GM12878 (cell line): Measurements from ENCODE around the gene DDX27. TPM values are rescaled to one million over a fixed set of nuclear protein-coding genes. Genes with fewer than 3 reads are reported as not detected.
A peak's percentile ranks its signal among the peaks of the same experiment; 100 is the strongest.

Source experiments
- ATAC-seq: fragments of 200-7000 bp; cut with Tn5 transposase; 3 replicates; pipeline ENCODE4 v1.9.1; 2020; ENCODE audit warnings: mild to moderate bottlenecking, moderate library complexity
- BruUV-seq: library from RNA; stranded (reverse); fragments of 400-500 nt; replicated peaks from 2 replicates; lab custom pipeline; 2021; lab: Mats Ljungman, UMichigan
- CTCF ChIA-PET: fragments of 300-600 bp; sonication (Branson Sonifier 250); formaldehyde crosslinking; extraction: SDS; loops from one replicate; lab custom pipeline; 2021; ENCODE audit warnings: inconsistent platforms; lab: Yijun Ruan, JAX
- POLR2A ChIA-PET: fragments of 350-600 bp; formaldehyde crosslinking; extraction: SDS; loops from one replicate; lab custom pipeline; 2021; ENCODE audit warnings: inconsistent platforms; lab: Charles Lee
- RAD21 ChIA-PET: fragments of 300-600 bp; sonication (Branson Sonifier 250); formaldehyde crosslinking; loops from one replicate; lab custom pipeline; 2023; ENCODE audit warnings: antibody characterized with exemption; ENCODE audit not compliant: unreplicated experiment; lab: Charles Lee
- SMC1A ChIA-PET: fragments of 300-600 bp; sonication (Branson Sonifier 250); formaldehyde crosslinking; loops from one replicate; lab custom pipeline; 2023; ENCODE audit not compliant: unreplicated experiment, uncharacterized antibody; lab: Charles Lee
- DNase-seq: peaks from one replicate; pipeline ENCODE4 v3.0.0-alpha.2; 2011; ENCODE audit warnings: low read depth, low spot score
- FAIRE-seq: peaks from 3 replicates; lab custom pipeline; 2011; peaks lifted over from hg19 to GRCh38; lab: Jason Lieb, UNC
- H2AFZ ChIP-seq: 2 replicates; pipeline ENCODE4 v1.6.0; 2011; ENCODE audit warnings: low read depth, low read length, control low read depth; ENCODE audit not compliant: control insufficient read depth
- H3K27ac ChIP-seq: 2 replicates; pipeline ENCODE4 v1.5.1; 2011; ENCODE audit warnings: control low read depth; ENCODE audit not compliant: control insufficient read depth, insufficient read depth
- H3K27me3 ChIP-seq, 2 experiments: replicated peaks in 1 of 2; 2 replicates each; pipeline versions ENCODE4 v1.6.0 to v1.6.1; 2011; ENCODE audit warnings: low read length in 1 of 2; ENCODE audit not compliant: control insufficient read depth in 2 of 2, insufficient read depth in 2 of 2
- H3K36me3 ChIP-seq, 2 experiments: 2 replicates each; pipeline ENCODE4 v1.5.1; 2011; ENCODE audit warnings: low read length in 1 of 2; ENCODE audit not compliant: control insufficient read depth in 2 of 2, insufficient read depth in 2 of 2
- H3K4me1 ChIP-seq: 2 replicates; pipeline ENCODE4 v1.6.1; 2011; ENCODE audit warnings: mild to moderate bottlenecking, low read length, moderate library complexity, mixed read lengths; ENCODE audit not compliant: control insufficient read depth, insufficient read depth
- H3K4me2 ChIP-seq: 2 replicates; pipeline ENCODE4 v1.6.0; 2011; ENCODE audit warnings: control low read depth; ENCODE audit not compliant: control insufficient read depth, insufficient read depth
- H3K4me3 ChIP-seq: fragments of 200-600 bp; sonication (generic); 2 replicates; pipeline ENCODE4 v1.5.1; 2016
- H3K79me2 ChIP-seq: 2 replicates; pipeline ENCODE4 v1.6.0; 2011; ENCODE audit warnings: low read length; ENCODE audit not compliant: control insufficient read depth, insufficient read depth
- H3K9ac ChIP-seq: 2 replicates; pipeline ENCODE4 v1.8.0; 2011; ENCODE audit warnings: low read length, control low read depth, mixed read lengths; ENCODE audit not compliant: control insufficient read depth, insufficient read depth
- H3K9me3 ChIP-seq: replicated peaks from 3 replicates; pipeline ENCODE4 v1.5.1; 2011; ENCODE audit warnings: mild to moderate bottlenecking, low read length; ENCODE audit not compliant: control insufficient read depth, insufficient read depth
- H4K20me1 ChIP-seq: 2 replicates; pipeline ENCODE4 v1.6.0; 2011; ENCODE audit not compliant: control insufficient read depth, insufficient read depth
- CBFB ChIP-seq: IDR thresholded peaks from 2 replicates; pipeline ENCODE4 v1.6.1; 2016; ENCODE audit warnings: antibody characterized with exemption, low read depth
- FOXK2 ChIP-seq: fragments of 450-650 bp; IDR thresholded peaks from 2 replicates; pipeline ENCODE4 v1.6.1; 2017; ENCODE audit warnings: mild to moderate bottlenecking, moderate library complexity
- LARP7 ChIP-seq: fragments of 450-650 bp; IDR thresholded peaks from 2 replicates; pipeline ENCODE4 v1.6.1; 2017; ENCODE audit warnings: mild to moderate bottlenecking
- MXI1 ChIP-seq: fragments of 150-350 bp; IDR thresholded peaks from 2 replicates; pipeline ENCODE4 v1.6.1; 2011; ENCODE audit warnings: low read depth, mild to moderate bottlenecking, inconsistent platforms, low read length, improper control_type of control experiment
- NBN ChIP-seq: fragments of 450-650 bp; IDR thresholded peaks from 2 replicates; pipeline ENCODE4 v1.6.1; 2016
- RELB ChIP-seq: fragments of 450-650 bp; IDR thresholded peaks from 2 replicates; pipeline ENCODE4 v1.6.1; 2017; ENCODE audit warnings: low read depth, mild to moderate bottlenecking, moderate library complexity
- SMAD1 ChIP-seq: fragments of 450-650 bp; IDR thresholded peaks from 2 replicates; pipeline ENCODE4 v1.6.1; 2018; ENCODE audit warnings: mild to moderate bottlenecking, low read depth; ENCODE audit not compliant: partially characterized antibody
- SRF ChIP-seq, 2 experiments: IDR thresholded peaks; 2 replicates each; pipeline ENCODE4 v1.6.1; 2011; ENCODE audit warnings: low read depth in 2 of 2, low read length in 2 of 2, mild to moderate bottlenecking in 1 of 2, moderate library complexity in 1 of 2
- WRNIP1 ChIP-seq: IDR thresholded peaks from 2 replicates; pipeline ENCODE4 v1.6.1; 2011; ENCODE audit warnings: low read depth, low read length, improper control_type of control experiment, borderline replicate concordance
- ZBTB4 ChIP-seq: fragments of 450-650 bp; formaldehyde crosslinking; IDR thresholded peaks from 2 replicates; pipeline ENCODE4 v1.4.0; 2022; ENCODE audit warnings: mild to moderate bottlenecking, moderate library complexity
- ZBTB40 ChIP-seq: fragments of 450-650 bp; IDR thresholded peaks from 2 replicates; pipeline ENCODE4 v1.6.1; 2016; ENCODE audit warnings: mild to moderate bottlenecking, moderate library complexity, borderline replicate concordance
- ZNF384 ChIP-seq: IDR thresholded peaks from 2 replicates; pipeline ENCODE4 v1.6.1; 2012; ENCODE audit warnings: low read depth, mild to moderate bottlenecking, low read length, improper control_type of control experiment, borderline replicate concordance
- WGBS: methylation state at CpG from one replicate; pipeline ENCODE4 v1.1.6; 2016; ENCODE audit warnings: low lambda C conversion rate; ENCODE audit not compliant: insufficient replicate concordance, insufficient coverage; ENCODE audit errors: missing lambda C conversion rate; 5-methylcytosine and 5-hydroxymethylcytosine counted together
- in situ Hi-C: fragments of 300-500 bp; cut with MboI; formaldehyde crosslinking; loops from 9 replicates; pipeline ENCODE4 v1.14.3; 2018; ENCODE audit warnings: mixed read lengths
- intact Hi-C: fragments of 100-400 bp; cut with micrococcal nuclease; formaldehyde crosslinking; loops from one replicate; pipeline ENCODE4 v1.14.2; 2022; ENCODE audit not compliant: unreplicated experiment
- polyA plus RNA-seq, 11 experiments: library from polyadenylated mRNA; depleted of rRNA in 4 of 11; unstranded in 6 of 11; stranded (reverse) in 5 of 11; fragments of >200 nt; fragmentation: Nextera tagmentation in 4 of 11; fragmentation: Illumina TruSeq in 1 of 11; extraction: Ambion mirVana in 4 of 11; extraction: Trizol in 1 of 11; gene quantifications; 1 replicate in 1 of 11; 2 replicates in 10 of 11; pipeline versions ENCODE4 v1.2.1 to v1.2.3, GENCODE V29; 2011 to 2016; ENCODE audit warnings: inconsistent platforms in 2 of 11, missing spikeins in 2 of 11, low read depth in 1 of 11
- total RNA-seq, 4 experiments: library from RNA; depleted of rRNA in 3 of 4; stranded (reverse); fragments of >200 nt in 3 of 4; fragmentation: Illumina TruSeq in 1 of 4; extraction: Trizol in 1 of 4; gene quantifications; 2 replicates each; pipeline versions ENCODE4 v1.2.1 to v1.2.3, GENCODE V29; 2013 to 2021

The DDX27 gene
- total and polyA plus RNA-seq, 10 of the 15 experiments (the other 5 are each of a cell fraction or from before 2014, with no cell fraction given), result 19.8 to 78.8 (median 54.9) TPM

- Histone ChIP-seq H4K20me1 (no peaks in the 10 kb centered on the region; the same call in 1 of the 2 replicates), H3K9me3 (no peaks in the 10 kb centered on the region; the same call in 2 of the 3 replicates), H3K4me3 (peak overlapping the region; percentile 81), H3K4me1 (0 out of 2 replicates have a peak, but pooled peaks cover 3% of the 10 kb centered on the region), H3K36me3 (no peaks in the 10 kb centered on the region), H3K27me3 (no peaks in the 10 kb centered on the region), H3K79me2 (peaks cover 61% of the 10 kb centered on the region), H3K27ac (peak overlapping the region; percentile 83), H3K9ac (peak overlapping the region; percentile 79), H2AFZ (peak overlapping the region; percentile 29), H3K4me2 (peak overlapping the region; percentile 86)
- TSS peak; percentile 62 for BruUV-seq
- FAIRE-seq, result peak; percentile 76
- ATAC-seq, result peak; percentile 46
- no peak for DNase-seq
- TF ChIP-seq CBFB, result no peak
- 0 out of 2 replicates have a peak, but pooled peaks have one; percentile 30 for TF ChIP-seq WRNIP1
- TF ChIP-seq SMAD1, result peak; percentile 31
- peak; percentile 43; the same call in 1 of the 2 replicates for TF ChIP-seq ZNF384
- peak; percentile 63; the same call in 1 of the 2 replicates for TF ChIP-seq MXI1
- TF ChIP-seq NBN, result 0 out of 2 replicates have a peak, but pooled peaks have one; percentile 60
- TF ChIP-seq RELB, result 0 out of 2 replicates have a peak, but pooled peaks have one; percentile 30
- 0 out of 2 replicates have a peak, but pooled peaks have one; percentile 13 for TF ChIP-seq FOXK2
- 0 out of 2 replicates have a peak, but pooled peaks have one; percentile 25 for TF ChIP-seq LARP7
- no peak for TF ChIP-seq SRF (IDR thresholded peaks at IDR 0.05; ENCODE audit: low read depth in 2 of 2, low read length in 2 of 2)
- TF ChIP-seq ZBTB40, result no peak
- no peak for TF ChIP-seq ZBTB4 (CRISPR knock-in tag)
- RAD21 ChIA-PET, result interaction anchor here (1.0 to 10.7 kb wide), 4 partner anchors 20 to 54 kb away, joined by 3 to 197 read pairs (median 5); no protein-coding TSS in a partner anchor
- 3% methylated on average over 19 of the region's 19 CpGs for WGBS
- intact Hi-C loops (no loop called here), in situ Hi-C loops (no loop called here)
- CTCF ChIA-PET, result interaction anchor here (0.8 to 5.7 kb wide), 4 partner anchors 13 to 54 kb away, joined by 3 to 28 read pairs (median 5); no protein-coding TSS in a partner anchor
- SMC1A ChIA-PET, result interaction anchor here (0.6 to 13.5 kb wide), 8 partner anchors 13 to 97 kb away, joined by 3 to 271 read pairs (median 6); no protein-coding TSS in a partner anchor
- POLR2A ChIA-PET, result interaction anchor here (1.1 to 14.2 kb wide), 5 partner anchors 14 to 87 kb away, joined by 3 to 214 read pairs (median 3); no protein-coding TSS in a partner anchor
These were observed 32.5 kb upstream of the DDX27 start for GRCh38 chr20:49186535-49187329.
